Measurements from ENCODE around the gene HINFP.

HINFP gene

DNA sequence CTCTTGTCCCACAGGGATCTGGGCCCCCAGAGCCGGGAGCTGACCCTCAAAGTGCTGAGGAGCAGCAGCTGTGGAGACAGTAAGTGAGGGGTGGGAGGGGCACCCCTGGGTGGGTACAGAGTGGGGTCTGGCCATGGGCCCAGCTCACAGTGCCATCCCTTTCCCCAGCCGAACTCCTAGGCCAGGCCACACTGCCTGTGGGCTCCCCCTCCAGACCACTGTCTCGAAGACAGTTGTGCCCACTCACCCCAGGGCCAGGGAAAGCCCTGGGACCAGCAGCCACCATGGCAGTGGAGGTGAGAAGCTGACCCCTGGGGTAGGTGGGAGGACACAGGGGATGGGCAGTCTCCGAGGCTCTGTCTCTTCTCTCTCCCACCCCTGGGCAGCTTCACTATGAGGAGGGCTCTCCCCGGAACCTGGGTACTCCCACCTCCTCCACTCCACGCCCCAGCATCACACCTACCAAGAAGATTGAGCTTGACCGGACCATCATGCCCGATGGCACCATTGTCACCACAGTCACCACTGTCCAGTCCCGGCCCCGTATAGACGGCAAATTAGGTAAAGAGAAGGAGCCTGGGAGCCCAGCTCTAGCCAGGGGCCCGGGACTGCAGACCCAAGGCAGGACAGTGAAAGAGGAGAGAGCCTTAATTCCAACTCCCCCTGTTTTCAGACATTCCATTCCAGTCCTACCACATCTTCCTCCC lies 8.9 kb upstream of the HINFP start:
- no peak for DNase-seq (ENCODE audit: low read depth)
- H3K4me3 ChIP-seq (ENCODE audit: control insufficient read depth, low read depth, low read length): no peak overlapping the region
- TF ChIP-seq, protein P1, sequence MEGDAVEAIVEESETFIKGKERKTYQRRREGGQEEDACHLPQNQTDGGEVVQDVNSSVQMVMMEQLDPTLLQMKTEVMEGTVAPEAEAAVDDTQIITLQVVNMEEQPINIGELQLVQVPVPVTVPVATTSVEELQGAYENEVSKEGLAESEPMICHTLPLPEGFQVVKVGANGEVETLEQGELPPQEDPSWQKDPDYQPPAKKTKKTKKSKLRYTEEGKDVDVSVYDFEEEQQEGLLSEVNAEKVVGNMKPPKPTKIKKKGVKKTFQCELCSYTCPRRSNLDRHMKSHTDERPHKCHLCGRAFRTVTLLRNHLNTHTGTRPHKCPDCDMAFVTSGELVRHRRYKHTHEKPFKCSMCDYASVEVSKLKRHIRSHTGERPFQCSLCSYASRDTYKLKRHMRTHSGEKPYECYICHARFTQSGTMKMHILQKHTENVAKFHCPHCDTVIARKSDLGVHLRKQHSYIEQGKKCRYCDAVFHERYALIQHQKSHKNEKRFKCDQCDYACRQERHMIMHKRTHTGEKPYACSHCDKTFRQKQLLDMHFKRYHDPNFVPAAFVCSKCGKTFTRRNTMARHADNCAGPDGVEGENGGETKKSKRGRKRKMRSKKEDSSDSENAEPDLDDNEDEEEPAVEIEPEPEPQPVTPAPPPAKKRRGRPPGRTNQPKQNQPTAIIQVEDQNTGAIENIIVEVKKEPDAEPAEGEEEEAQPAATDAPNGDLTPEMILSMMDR (IDR thresholded peaks at IDR 0.05; ENCODE audit: control insufficient read depth, insufficient read depth, low read depth, low read length, missing control alignments): no peak

- TF ChIP-seq, protein P1 (IDR thresholded peaks at IDR 0.05; ENCODE audit: control insufficient read depth, insufficient read depth, low read depth, low read length, missing control alignments): no peak
- no peak for DNase-seq (ENCODE audit: low read depth)
- H3K4me3 ChIP-seq (ENCODE audit: control insufficient read depth, low read depth, low read length): no peak overlapping the region
These were observed 7.7 kb upstream of the HINFP start for GRCh38 chr11:119113716-119114115.

- TF ChIP-seq, protein P1 (IDR thresholded peaks at IDR 0.05; ENCODE audit: control insufficient read depth, insufficient read depth, low read depth, low read length, missing control alignments): no peak
- DNase-seq (ENCODE audit: low read depth): no peak
These were observed 7.0 kb upstream of the HINFP start for GRCh38 chr11:119114351-119114750.

GRCh38 chr11:119115484-119116234 lies 5.7 kb upstream of the HINFP start:
- TF ChIP-seq, protein P1 (IDR thresholded peaks at IDR 0.05; ENCODE audit: control insufficient read depth, insufficient read depth, low read depth, low read length, missing control alignments): no peak
- DNase-seq (ENCODE audit: low read depth): no peak
- H3K4me3 ChIP-seq (ENCODE audit: control insufficient read depth, low read depth, low read length): no peak overlapping the region

More at GRCh38 chr11:119114351-119114750, 7.0 kb upstream of the HINFP start:
- no peak overlapping the region for H3K4me3 ChIP-seq (ENCODE audit: control insufficient read depth, low read depth, low read length)

DNA sequence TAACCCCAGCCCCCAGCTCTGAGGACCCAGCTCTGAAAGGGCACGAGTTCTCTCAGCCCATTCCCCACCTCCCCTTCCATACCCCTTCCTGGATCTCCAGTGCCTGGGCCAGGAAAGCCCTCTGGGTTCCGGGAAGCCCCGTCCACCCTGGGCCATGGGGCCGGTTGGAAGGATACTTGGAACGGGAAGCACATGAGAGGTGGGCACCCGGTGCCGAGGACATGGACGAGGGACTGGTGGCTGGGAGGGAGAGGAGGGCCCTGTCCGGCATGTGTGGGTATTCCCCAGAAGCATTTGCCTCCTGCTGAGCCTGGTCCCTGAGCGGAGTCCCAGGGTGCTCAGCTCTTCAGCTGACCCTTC lies 5.2 kb upstream of the HINFP start:
- no peak overlapping the region for H3K4me3 ChIP-seq (ENCODE audit: control insufficient read depth, low read depth, low read length)
- DNase-seq (ENCODE audit: low read depth): no peak
- TF ChIP-seq, protein P1 (IDR thresholded peaks at IDR 0.05; ENCODE audit: control insufficient read depth, insufficient read depth, low read depth, low read length, missing control alignments): no peak

DNA sequence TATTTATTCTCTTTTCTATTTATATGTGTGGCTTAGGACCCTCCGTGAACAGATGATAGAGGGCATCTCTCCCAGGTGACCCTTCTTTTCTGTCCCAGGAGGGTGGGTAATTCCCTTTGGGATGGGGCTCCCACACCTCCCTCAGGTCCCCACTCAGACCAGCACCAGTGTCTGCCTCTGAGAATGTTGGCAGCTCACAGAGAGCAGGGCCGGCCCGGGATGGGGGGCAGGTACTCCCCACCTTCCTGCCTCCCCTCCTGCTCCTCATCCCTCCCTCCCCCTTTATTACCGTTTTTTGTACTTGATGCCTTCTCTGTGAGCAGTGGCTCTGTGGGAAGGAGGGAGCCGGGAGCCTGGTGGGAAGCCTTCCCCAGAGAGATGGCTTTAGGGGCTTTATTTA lies 4.8 kb upstream of the HINFP start:
- no peak for DNase-seq (ENCODE audit: low read depth)
- TF ChIP-seq, protein P1 (IDR thresholded peaks at IDR 0.05; ENCODE audit: control insufficient read depth, insufficient read depth, low read depth, low read length, missing control alignments): no peak
- no peak overlapping the region for H3K4me3 ChIP-seq (ENCODE audit: control insufficient read depth, low read depth, low read length)

Data from AG09309 (cell line).